ENCODE results near the gene CRYGS.

GRCh38 chr3:186570096-186570940 is 26.1 kb upstream of the CRYGS start, which contains the start of gene DNAJB11:
- TF ChIP-seq EZH2 (IDR thresholded peaks at IDR 0.05; ENCODE audit: insufficient read depth, low read length) (no peak), CTCF (IDR thresholded peaks at IDR 0.05; ENCODE audit: insufficient read depth, low read depth, low read length) (no peak)
